ENCODE results near the gene SLC37A1.

Gene SLC37A1

GRCh38 chr21:42507418-42507817 is 6.2 kb upstream of the SLC37A1 start:
- no peak for DNase-seq (ENCODE audit: low read depth in 1 of 2, low spot score in 1 of 2)
- Histone ChIP-seq H3K27ac (replicated peaks) (no peak overlapping the region), H3K4me3 (replicated peaks; ENCODE audit: insufficient read depth, low read length) (no peak overlapping the region), H3K27me3 (ENCODE audit: insufficient read depth, poor library complexity, severe bottlenecking) (no peaks in the 10 kb centered on the region)
- TF ChIP-seq POLR2AphosphoS5 (IDR thresholded peaks at IDR 0.05; ENCODE audit: low read depth) (no peak), GABPA (IDR thresholded peaks at IDR 0.05; ENCODE audit: low read depth) (no peak), CTCF (IDR thresholded peaks at IDR 0.05; ENCODE audit: insufficient read depth, low read length) (no peak), SPI1 (IDR thresholded peaks at IDR 0.05; ENCODE audit: borderline replicate concordance, low read depth) (no peak), REST (IDR thresholded peaks at IDR 0.05; ENCODE audit: insufficient replicate concordance, low read depth) (no peak)

GRCh38 chr21:42508371-42508770 is 5.3 kb upstream of the SLC37A1 start:
- no peak for DNase-seq (ENCODE audit: low read depth in 1 of 2, low spot score in 1 of 2)
- H3K27ac ChIP-seq (replicated peaks) = no peak overlapping the region
- H3K4me3 ChIP-seq (replicated peaks; ENCODE audit: insufficient read depth, low read length) = no peak overlapping the region
- TF ChIP-seq SPI1 (IDR thresholded peaks at IDR 0.05; ENCODE audit: borderline replicate concordance, low read depth) (no peak), REST (IDR thresholded peaks at IDR 0.05; ENCODE audit: insufficient replicate concordance, low read depth) (no peak), CTCF (IDR thresholded peaks at IDR 0.05; ENCODE audit: insufficient read depth, low read length) (no peak), POLR2AphosphoS5 (IDR thresholded peaks at IDR 0.05; ENCODE audit: low read depth) (no peak), GABPA (IDR thresholded peaks at IDR 0.05; ENCODE audit: low read depth) (no peak)
- no peaks in the 10 kb centered on the region for H3K27me3 ChIP-seq (ENCODE audit: insufficient read depth, poor library complexity, severe bottlenecking)

DNA sequence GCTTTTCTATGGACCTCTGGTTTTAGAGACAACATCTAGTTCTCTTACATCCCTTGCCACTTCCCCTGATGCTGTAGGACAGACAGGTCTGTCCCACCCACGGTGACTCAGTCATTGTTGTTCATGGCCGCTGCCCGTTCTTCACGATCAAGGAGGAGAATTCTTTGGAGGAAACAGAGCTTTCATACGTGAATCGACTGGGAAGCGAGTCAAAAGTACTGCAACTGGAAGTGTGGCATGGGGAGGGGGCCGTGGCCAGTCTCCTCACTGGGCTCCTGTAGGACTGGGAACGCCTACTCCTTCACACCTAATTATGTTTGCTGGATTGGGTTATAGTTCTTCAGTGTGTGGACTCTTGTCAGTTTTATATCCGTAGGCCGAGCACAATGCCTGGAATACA is 4.4 kb upstream of the SLC37A1 start:
- Histone ChIP-seq H3K27me3 (ENCODE audit: insufficient read depth, poor library complexity, severe bottlenecking) (no peaks in the 10 kb centered on the region), H3K27ac (replicated peaks) (no peak overlapping the region), H3K4me3 (replicated peaks; ENCODE audit: insufficient read depth, low read length) (no peak overlapping the region)
- TF ChIP-seq CTCF (IDR thresholded peaks at IDR 0.05; ENCODE audit: insufficient read depth, low read length) (no peak), POLR2AphosphoS5 (IDR thresholded peaks at IDR 0.05; ENCODE audit: low read depth) (no peak), GABPA (IDR thresholded peaks at IDR 0.05; ENCODE audit: low read depth) (no peak), REST (IDR thresholded peaks at IDR 0.05; ENCODE audit: insufficient replicate concordance, low read depth) (no peak)
- no peak for DNase-seq (ENCODE audit: low read depth in 1 of 2, low spot score in 1 of 2)
